ENCODE data around the gene PDGFA.

- TF ChIP-seq CTCF (conservative IDR thresholded peaks at IDR 0.05; ENCODE audit: low read depth, low read length) (no peak), EZH2 (IDR thresholded peaks at IDR 0.05; ENCODE audit: low read length, unreplicated experiment) (no peak)
Measured at GRCh38 chr7:518630-519483, 789 bp downstream of the PDGFA start.

Measured in PC-3 (cell line).